Limb (tissue), 2 donors: Measurements from ENCODE around the gene ZNF526.

ENCODE experiments used
- DNase-seq, 2 donors: peaks; one replicate each; pipeline ENCODE4 v3.0.0-alpha.2; 2016; ENCODE audit errors: extremely low spot score in 2 of 2

The ZNF526 gene

GRCh38 chr19:42246143-42246921 is 26.2 kb downstream of the ZNF526 start:
- peak; percentile 33 to 75 for DNase-seq

- no peak for DNase-seq
These were observed 27.0 kb downstream of the ZNF526 start for GRCh38 chr19:42246922-42247639.

- no peak for DNase-seq
These were observed 27.6 kb downstream of the ZNF526 start for GRCh38 chr19:42247640-42248199.

GRCh38 chr19:42248270-42249148 is 28.4 kb downstream of the ZNF526 start:
- no peak for DNase-seq

GRCh38 chr19:42249149-42249750 is 29.1 kb downstream of the ZNF526 start:
- DNase-seq: no peak

GRCh38 chr19:42249769-42250168 is 29.7 kb downstream of the ZNF526 start:
- no peak for DNase-seq

GRCh38 chr19:42250183-42250665 is 30.1 kb downstream of the ZNF526 start:
- no peak for DNase-seq

- peak; percentile 32 to 79 for DNase-seq
These were observed 30.8 kb downstream of the ZNF526 start for GRCh38 chr19:42250666-42251531.

GRCh38 chr19:42251572-42252358 is 31.7 kb downstream of the ZNF526 start:
- no peak for DNase-seq

GRCh38 chr19:42252365-42253244 is 32.5 kb downstream of the ZNF526 start:
- DNase-seq: peak; percentile 69 to 84

- peak; percentile 35 to 81 for DNase-seq
These were observed 33.4 kb downstream of the ZNF526 start for GRCh38 chr19:42253245-42254088.

- DNase-seq: peak; percentile 78 to 90
These were observed 34.2 kb downstream of the ZNF526 start for GRCh38 chr19:42254089-42254849.

GRCh38 chr19:42254850-42255765 is 35.0 kb downstream of the ZNF526 start, which contains the start of gene ERF:
TSS of gene ERF (minus strand) at chr19:42255128. CDS start at chr19:42254999, 129 bp downstream.
- DNase-seq: peak; percentile 91 to 99

GRCh38 chr19:42255766-42256745 is 35.9 kb downstream of the ZNF526 start:
- peak; percentile 69 to 77 for DNase-seq
